H9 (cell line): Measurements from ENCODE around the gene LAIR2. TPM values are rescaled to one million over a fixed set of nuclear protein-coding genes. Genes with fewer than 3 reads are reported as not detected.
"Not testable (repeated sequence)": the region's sequence is repeated elsewhere in the genome, so short reads cannot be mapped to it uniquely, and the experiment has no call there.

Experiments used
- DNase-seq: peaks from one replicate; pipeline ENCODE4 v3.0.0-alpha.2; 2017
- H2AFZ ChIP-seq: one replicate; pipeline ENCODE4 v1.6.1; 2013; ENCODE audit warnings: mild to moderate bottlenecking, low read length, control low read depth, moderate library complexity
- H2AK5ac ChIP-seq: 2 replicates; pipeline ENCODE4 v1.6.1; 2013; ENCODE audit warnings: low read length, control low read depth, mixed read lengths; ENCODE audit not compliant: insufficient read length
- H2BK120ac ChIP-seq: one replicate; pipeline ENCODE4 v1.6.1; 2013; ENCODE audit warnings: low read depth, mild to moderate bottlenecking, low read length, control low read depth, inconsistent platforms; ENCODE audit not compliant: poor library complexity, severe bottlenecking
- H2BK12ac ChIP-seq: 2 replicates; pipeline ENCODE4 v1.6.1; 2013; ENCODE audit warnings: low read length, control low read depth, mixed read lengths, low read depth; ENCODE audit not compliant: insufficient read length
- H2BK15ac ChIP-seq: 2 replicates; pipeline ENCODE4 v1.6.1; 2013; ENCODE audit warnings: low read depth, low read length, control low read depth
- H2BK20ac ChIP-seq: one replicate; pipeline ENCODE4 v1.6.1; 2013; ENCODE audit warnings: low read depth, mild to moderate bottlenecking, low read length, control low read depth, inconsistent platforms; ENCODE audit not compliant: poor library complexity, severe bottlenecking
- H2BK5ac ChIP-seq: 2 replicates; pipeline ENCODE4 v1.6.1; 2013; ENCODE audit warnings: low read length, control low read depth, mixed read lengths; ENCODE audit not compliant: insufficient read length
- H3K14ac ChIP-seq: 2 replicates; pipeline ENCODE4 v1.6.1; 2013; ENCODE audit warnings: low read length, control low read depth; ENCODE audit not compliant: insufficient read depth
- H3K18ac ChIP-seq: 2 replicates; pipeline ENCODE4 v1.6.1; 2013; ENCODE audit warnings: low read depth, mild to moderate bottlenecking, mixed read lengths, low read length, control low read depth; ENCODE audit not compliant: insufficient read length
- H3K23ac ChIP-seq: 2 replicates; pipeline ENCODE4 v1.6.1; 2013; ENCODE audit warnings: low read length, control low read depth, mixed read lengths, low read depth; ENCODE audit not compliant: insufficient read length
- H3K23me2 ChIP-seq: 2 replicates; pipeline ENCODE4 v1.6.1; 2013; ENCODE audit warnings: low read depth, mild to moderate bottlenecking, mixed read lengths, low read length, control low read depth; ENCODE audit not compliant: insufficient read length, poor library complexity, severe bottlenecking
- H3K27ac ChIP-seq: 2 replicates; pipeline ENCODE4 v1.5.1; 2013; ENCODE audit warnings: low read length, control low read depth, mixed read lengths, low read depth; ENCODE audit not compliant: insufficient read length
- H3K27me3 ChIP-seq: 2 replicates; pipeline ENCODE4 v1.6.1; 2013; ENCODE audit warnings: low read length, control low read depth, inconsistent platforms; ENCODE audit not compliant: insufficient read depth
- H3K4ac ChIP-seq: 2 replicates; pipeline ENCODE4 v1.6.1; 2013; ENCODE audit warnings: low read depth, mild to moderate bottlenecking, control low read depth, inconsistent platforms, low read length, moderate library complexity
- H3K4me1 ChIP-seq: 2 replicates; pipeline ENCODE4 v1.6.1; 2013; ENCODE audit warnings: low read length, control low read depth, inconsistent platforms; ENCODE audit not compliant: insufficient read depth
- H3K4me2 ChIP-seq: 2 replicates; pipeline ENCODE4 v1.6.1; 2013; ENCODE audit warnings: low read length, control low read depth, mixed read lengths; ENCODE audit not compliant: insufficient read length, insufficient read depth
- H3K56ac ChIP-seq: 2 replicates; pipeline ENCODE4 v1.6.1; 2013; ENCODE audit warnings: low read depth, mild to moderate bottlenecking, mixed read lengths, low read length, control low read depth; ENCODE audit not compliant: insufficient read length
- H3K79me1 ChIP-seq: 2 replicates; pipeline ENCODE4 v1.6.1; 2013; ENCODE audit warnings: low read depth, mild to moderate bottlenecking, moderate library complexity, low read length, control low read depth, inconsistent platforms; ENCODE audit not compliant: insufficient read depth, poor library complexity, severe bottlenecking
- H3K79me2 ChIP-seq: 2 replicates; pipeline ENCODE4 v1.6.1; 2013; ENCODE audit warnings: low read length, control low read depth, inconsistent platforms; ENCODE audit not compliant: insufficient read depth
- H3K9ac ChIP-seq: 2 replicates; pipeline ENCODE4 v1.6.1; 2013; ENCODE audit warnings: low read length, control low read depth, mixed read lengths; ENCODE audit not compliant: insufficient read length; ENCODE audit errors: extremely low read depth
- H3K9me3 ChIP-seq: one replicate; pipeline ENCODE4 v1.6.1; 2013; ENCODE audit warnings: low read depth, low read length, inconsistent platforms; ENCODE audit not compliant: control insufficient read depth
- H3T11ph ChIP-seq: one replicate; pipeline ENCODE4 v1.6.1; 2013; ENCODE audit warnings: mild to moderate bottlenecking, low read length, control low read depth, inconsistent platforms
- H4K20me1 ChIP-seq: one replicate; pipeline ENCODE4 v1.6.1; 2013; ENCODE audit not compliant: control insufficient read depth, insufficient read length, insufficient read depth
- H4K5ac ChIP-seq: 2 replicates; pipeline ENCODE4 v1.6.1; 2013; ENCODE audit warnings: low read depth, mild to moderate bottlenecking, mixed read lengths, low read length, control low read depth; ENCODE audit not compliant: insufficient read length
- H4K8ac ChIP-seq: replicated peaks from 2 replicates; pipeline ENCODE4 v1.6.1; 2013; ENCODE audit warnings: low read length, control low read depth, mixed read lengths, low read depth; ENCODE audit not compliant: insufficient read length
- H4K91ac ChIP-seq: 2 replicates; pipeline ENCODE4 v1.6.1; 2013; ENCODE audit warnings: low read depth, mild to moderate bottlenecking, moderate library complexity, mixed read lengths, low read length, control low read depth; ENCODE audit not compliant: insufficient read length
- H3K27ac Mint-ChIP-seq, 3 experiments: 2 replicates in 2 of 3; 3 replicates in 1 of 3; pipeline ENCODE4 v1.8.0; 2020 to 2021; ENCODE audit warnings: mixed read lengths in 3 of 3, mild to moderate bottlenecking in 1 of 3, moderate library complexity in 1 of 3
- H3K27me3 Mint-ChIP-seq: 2 replicates; pipeline ENCODE4 v1.8.0; 2021; ENCODE audit warnings: low read depth, mild to moderate bottlenecking, moderate library complexity, mixed read lengths
- H3K36me3 Mint-ChIP-seq, 3 experiments: 2 replicates in 2 of 3; 3 replicates in 1 of 3; pipeline ENCODE4 v1.8.0; 2020 to 2021; ENCODE audit warnings: low read depth in 3 of 3, mixed read lengths in 3 of 3; ENCODE audit not compliant: insufficient read depth in 1 of 3
- H3K4me1 Mint-ChIP-seq, 2 experiments: 2 replicates each; pipeline ENCODE4 v1.8.0; 2020; ENCODE audit warnings: mixed read lengths in 2 of 2
- H3K4me3 Mint-ChIP-seq, 2 experiments: 2 replicates in 1 of 2; 3 replicates in 1 of 2; pipeline ENCODE4 v1.8.0; 2020 to 2021; ENCODE audit warnings: mild to moderate bottlenecking in 2 of 2, mixed read lengths in 2 of 2, moderate library complexity in 1 of 2
- H3K9me3 Mint-ChIP-seq, 2 experiments: 2 replicates in 1 of 2; 3 replicates in 1 of 2; pipeline ENCODE4 v1.8.0; 2020; ENCODE audit warnings: mild to moderate bottlenecking in 2 of 2, mixed read lengths in 2 of 2, moderate library complexity in 1 of 2
- WGBS: extraction: QIAGEN DNeasy Blood & Tissue Kit; methylation state at CpG from one replicate; pipeline ENCODE4 v1.1.7; 2013; ENCODE audit warnings: missing lambda C conversion rate, low lambda C conversion rate, mixed read lengths; ENCODE audit not compliant: insufficient read length; ENCODE audit errors: extremely low coverage; 5-methylcytosine and 5-hydroxymethylcytosine counted together
- total RNA-seq: library from RNA; stranded (reverse); gene quantifications from 2 replicates; pipeline ENCODE4 v1.2.1, GENCODE V29; 2021
- TF ChIP-seq, protein P1 (sequence below): fragments of 200-600 bp; sonication (generic); conservative IDR thresholded peaks from 3 replicates; pipeline ENCODE4 v1.8.0; 2021; ENCODE audit warnings: antibody characterized with exemption, mild to moderate bottlenecking

LAIR2 gene
- total RNA-seq, 1 experiment from 2014 or later, result not detected

DNA sequence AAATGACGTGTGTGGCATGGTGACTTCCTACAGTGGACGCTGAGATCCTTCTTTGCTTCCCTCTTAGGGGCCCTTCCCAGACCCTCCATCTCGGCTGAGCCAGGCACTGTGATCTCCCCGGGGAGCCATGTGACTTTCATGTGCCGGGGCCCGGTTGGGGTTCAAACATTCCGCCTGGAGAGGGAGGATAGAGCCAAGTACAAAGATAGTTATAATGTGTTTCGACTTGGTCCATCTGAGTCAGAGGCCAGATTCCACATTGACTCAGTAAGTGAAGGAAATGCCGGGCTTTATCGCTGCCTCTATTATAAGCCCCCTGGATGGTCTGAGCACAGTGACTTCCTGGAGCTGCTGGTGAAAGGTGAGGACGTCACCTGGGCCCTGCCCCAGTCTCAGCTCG, 5.2 kb downstream of the LAIR2 start:
- Histone ChIP-seq H4K5ac (no peak overlapping the region), H3K4me2 (no peak overlapping the region), H4K8ac (no peak overlapping the region), H3T11ph (no peak overlapping the region), H3K27me3 (no peaks in the 10 kb centered on the region), H2BK12ac (no peak overlapping the region), H3K27ac (no peak overlapping the region), H3K9ac (no peak overlapping the region), H3K79me2 (no peaks in the 10 kb centered on the region), H3K18ac (no peak overlapping the region), H3K14ac (no peak overlapping the region), H2BK20ac (no peak overlapping the region), H4K20me1 (no peaks in the 10 kb centered on the region), H3K4ac (no peak overlapping the region), H3K23me2 (no peaks in the 10 kb centered on the region), H2BK5ac (no peak overlapping the region), H2BK120ac (no peak overlapping the region), H3K79me1 (no peaks in the 10 kb centered on the region), H3K56ac (no peak overlapping the region), H3K9me3 (peaks cover 21% of the 10 kb centered on the region), H3K23ac (no peak overlapping the region), H3K4me1 (no peaks in the 10 kb centered on the region), H2BK15ac (no peak overlapping the region), H4K91ac (no peak overlapping the region), H2AFZ (no peak overlapping the region), H2AK5ac (no peak overlapping the region)
- TF ChIP-seq, protein P1, sequence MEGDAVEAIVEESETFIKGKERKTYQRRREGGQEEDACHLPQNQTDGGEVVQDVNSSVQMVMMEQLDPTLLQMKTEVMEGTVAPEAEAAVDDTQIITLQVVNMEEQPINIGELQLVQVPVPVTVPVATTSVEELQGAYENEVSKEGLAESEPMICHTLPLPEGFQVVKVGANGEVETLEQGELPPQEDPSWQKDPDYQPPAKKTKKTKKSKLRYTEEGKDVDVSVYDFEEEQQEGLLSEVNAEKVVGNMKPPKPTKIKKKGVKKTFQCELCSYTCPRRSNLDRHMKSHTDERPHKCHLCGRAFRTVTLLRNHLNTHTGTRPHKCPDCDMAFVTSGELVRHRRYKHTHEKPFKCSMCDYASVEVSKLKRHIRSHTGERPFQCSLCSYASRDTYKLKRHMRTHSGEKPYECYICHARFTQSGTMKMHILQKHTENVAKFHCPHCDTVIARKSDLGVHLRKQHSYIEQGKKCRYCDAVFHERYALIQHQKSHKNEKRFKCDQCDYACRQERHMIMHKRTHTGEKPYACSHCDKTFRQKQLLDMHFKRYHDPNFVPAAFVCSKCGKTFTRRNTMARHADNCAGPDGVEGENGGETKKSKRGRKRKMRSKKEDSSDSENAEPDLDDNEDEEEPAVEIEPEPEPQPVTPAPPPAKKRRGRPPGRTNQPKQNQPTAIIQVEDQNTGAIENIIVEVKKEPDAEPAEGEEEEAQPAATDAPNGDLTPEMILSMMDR, result no peak
- DNase-seq, result no peak
- Mint-ChIP-seq H3K4me3 (no peak overlapping the region), H3K9me3 (peaks cover 70 to 83% of the 10 kb centered on the region in 2 experiments), H3K27me3 (peaks cover 3% of the 10 kb centered on the region; the same call in 1 of the 2 replicates), H3K4me1 (no peaks in the 10 kb centered on the region), H3K27ac (no peak overlapping the region), H3K36me3 (peaks cover 2 to 26% (median 11%) of the 10 kb centered on the region in 3 experiments; a peak in 6 of 7 replicates)
- WGBS, result no CpG with 5 or more reads among the region's 12 CpGs

DNA sequence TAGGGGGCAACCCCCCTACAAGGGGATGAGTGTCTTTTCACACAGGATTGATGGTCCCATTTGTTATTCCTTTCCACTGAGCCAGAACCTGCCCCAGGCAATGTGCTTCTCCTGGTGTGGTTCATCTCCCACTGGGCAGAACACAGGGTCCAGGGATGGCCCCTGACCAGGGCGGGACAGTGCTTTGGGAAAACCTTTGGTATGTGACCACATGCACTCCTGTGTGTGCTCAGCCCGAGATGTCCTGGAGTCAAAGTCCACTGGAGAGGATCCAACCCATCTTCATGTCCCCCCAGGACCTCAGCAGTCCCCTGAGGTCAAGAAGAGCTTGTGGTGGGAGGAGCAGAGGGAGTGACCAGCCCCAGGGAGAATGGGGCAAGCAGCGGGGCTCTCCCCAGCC, 5.9 kb downstream of the LAIR2 start:
- Mint-ChIP-seq H3K36me3 (peaks cover 2 to 30% (median 11%) of the 10 kb centered on the region in 3 experiments; a peak in 6 of 7 replicates), H3K9me3 (peaks cover 71 to 83% of the 10 kb centered on the region in 2 experiments)
- not testable (repeated sequence) for H3K9ac ChIP-seq, H2AFZ ChIP-seq, DNase-seq, H2BK12ac ChIP-seq, H2BK5ac ChIP-seq, H2BK20ac ChIP-seq, H2BK120ac ChIP-seq, H3T11ph ChIP-seq, H4K91ac ChIP-seq, H3K79me1 ChIP-seq, H2AK5ac ChIP-seq, H4K20me1 ChIP-seq, H3K27me3 ChIP-seq, H4K5ac ChIP-seq, H4K8ac ChIP-seq, H2BK15ac ChIP-seq, H3K14ac ChIP-seq, H3K4me1 ChIP-seq, H3K4ac ChIP-seq, H3K23me2 ChIP-seq, H3K4me2 ChIP-seq, H3K56ac ChIP-seq, H3K18ac ChIP-seq, H3K4me1 Mint-ChIP-seq, H3K27ac ChIP-seq, H3K4me3 Mint-ChIP-seq, H3K23ac ChIP-seq, H3K79me2 ChIP-seq, H3K27me3 Mint-ChIP-seq, H3K27ac Mint-ChIP-seq
- peaks cover 24% of the 10 kb centered on the region for H3K9me3 ChIP-seq
- no CpG with 5 or more reads among the region's 3 CpGs for WGBS
